AG09319 (cell line): ENCODE data around the gene CLIC5.

Source experiments
- DNase-seq: peaks from one replicate; pipeline ENCODE4 v3.0.0-alpha.2; 2010; ENCODE audit warnings: low read depth; ENCODE audit errors: extremely low read depth
- CTCF ChIP-seq: IDR thresholded peaks from 2 replicates; pipeline ENCODE4 v1.5.1; 2011; ENCODE audit warnings: low read depth, mild to moderate bottlenecking, inconsistent platforms, low read length, moderate library complexity

The CLIC5 gene

GRCh38 chr6:45877970-45878590 lies 137.6 kb downstream of the CLIC5 start:
- no peak for TF ChIP-seq CTCF
- DNase-seq, result no peak

GRCh38 chr6:45872827-45873365 lies 142.8 kb downstream of the CLIC5 start:
- no peak for DNase-seq
- TF ChIP-seq CTCF, result no peak

GRCh38 chr6:45870531-45870930 lies 145.1 kb downstream of the CLIC5 start:
- no peak for TF ChIP-seq CTCF
- DNase-seq, result no peak

DNA sequence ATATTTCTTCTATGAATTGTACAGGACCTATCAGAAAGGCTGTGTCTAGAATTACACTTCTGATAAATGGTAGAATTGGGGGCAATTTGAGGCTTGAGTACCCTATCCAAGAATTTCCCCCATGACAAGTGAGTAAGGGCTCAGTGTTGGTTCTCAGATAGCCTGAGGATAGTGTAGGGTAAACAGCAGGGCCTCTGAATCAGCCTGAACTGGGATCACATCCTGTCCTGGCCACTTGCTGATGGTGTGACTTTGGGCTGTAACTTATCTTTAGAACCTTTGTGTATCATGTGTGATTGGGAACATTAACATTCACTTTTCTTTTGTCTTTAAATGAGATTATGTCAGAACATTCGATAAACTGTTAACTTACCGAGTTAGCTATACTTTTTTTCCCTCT lies 151.0 kb downstream of the CLIC5 start:
- no peak for DNase-seq

DNA sequence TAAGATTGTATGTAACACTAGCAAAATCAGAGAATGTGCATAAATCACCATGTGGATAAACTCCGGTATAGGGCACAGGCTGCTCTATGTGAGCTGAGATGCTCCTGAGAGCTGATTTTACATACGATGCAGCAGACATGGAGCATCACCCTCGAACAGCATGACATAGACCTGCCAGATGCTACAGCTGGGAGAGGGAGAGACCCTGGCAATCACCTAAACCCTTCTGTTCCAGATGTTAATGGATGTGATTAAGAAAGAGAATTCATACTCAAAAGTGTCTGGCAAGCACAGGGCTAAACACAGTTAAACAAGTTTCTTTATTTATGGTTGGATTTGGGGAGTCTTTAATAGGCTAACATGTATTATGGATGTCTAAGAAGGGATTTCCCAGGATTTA lies 157.0 kb downstream of the CLIC5 start:
- TF ChIP-seq CTCF, result no peak
- DNase-seq, result no peak

More for the DNA sequence above, 151.0 kb downstream of the CLIC5 start:
- no peak for TF ChIP-seq CTCF

- DNase-seq, result no peak
- no peak for TF ChIP-seq CTCF
Measured at GRCh38 chr6:45857827-45858226, 157.8 kb downstream of the CLIC5 start.

- TF ChIP-seq CTCF, result no peak
- DNase-seq, result no peak
Measured at GRCh38 chr6:45855642-45856394, 159.8 kb downstream of the CLIC5 start.
